Caco-2 (cell line): ENCODE measurements around the gene GID4. TPM values are rescaled to one million over a fixed set of nuclear protein-coding genes. Genes with fewer than 3 reads are reported as not detected.

Experiments used
- BruUV-seq: library from RNA; stranded (reverse); fragments of 400-500 nt; replicated peaks from 2 replicates; lab custom pipeline; 2021; lab: Mats Ljungman, UMichigan
- CTCF ChIA-PET: fragments of 300-600 bp; sonication (Branson Sonifier 250); formaldehyde crosslinking; loops from one replicate; lab custom pipeline; 2022; ENCODE audit warnings: antibody characterized with exemption; lab: Charles Lee
- POLR2A ChIA-PET: fragments of 300-600 bp; sonication (Branson Sonifier 250); formaldehyde crosslinking; loops from one replicate; lab custom pipeline; 2022; ENCODE audit warnings: antibody characterized with exemption; lab: Charles Lee
- DNase-seq, 2 experiments: peaks; one replicate each; pipeline versions ENCODE4 v3.0.0 to v3.0.0-alpha.2; 2020 to 2022
- H3K27me3 ChIP-seq: replicated peaks from 2 replicates; pipeline ENCODE4 v1.6.0; 2011; ENCODE audit warnings: low read length; ENCODE audit not compliant: control insufficient read depth, insufficient read depth
- H3K36me3 ChIP-seq: 2 replicates; pipeline ENCODE4 v1.5.1; 2011; ENCODE audit warnings: low read length; ENCODE audit not compliant: control insufficient read depth, insufficient read depth
- H3K4me1 ChIP-seq: fragments of 250-450 bp; sonication (Bioruptor Pico); 2 replicates; pipeline ENCODE4 v1.5.1; 2020; ENCODE audit warnings: mild to moderate bottlenecking
- H3K4me3 ChIP-seq: 2 replicates; pipeline ENCODE4 v1.5.1; 2011; ENCODE audit warnings: low read depth, mild to moderate bottlenecking, control low read depth, low read length
- H3K9me3 ChIP-seq: fragments of 250-450 bp; sonication (Bioruptor Pico); 2 replicates; pipeline ENCODE4 v1.5.1; 2020; ENCODE audit warnings: mild to moderate bottlenecking, moderate library complexity
- H3K27ac Mint-ChIP-seq: one replicate; pipeline ENCODE4 v1.8.0; 2022; ENCODE audit warnings: mixed read lengths; ENCODE audit not compliant: unreplicated experiment
- H3K27me3 Mint-ChIP-seq: one replicate; pipeline ENCODE4 v1.8.0; 2022; ENCODE audit warnings: mixed read lengths; ENCODE audit not compliant: insufficient read depth, unreplicated experiment
- H3K36me3 Mint-ChIP-seq: one replicate; pipeline ENCODE4 v1.8.0; 2022; ENCODE audit warnings: mild to moderate bottlenecking, mixed read lengths; ENCODE audit not compliant: insufficient read depth, unreplicated experiment
- H3K4me1 Mint-ChIP-seq: one replicate; pipeline ENCODE4 v1.8.0; 2022; ENCODE audit warnings: low read depth, mixed read lengths; ENCODE audit not compliant: unreplicated experiment
- H3K4me3 Mint-ChIP-seq: one replicate; pipeline ENCODE4 v1.8.0; 2022; ENCODE audit warnings: mild to moderate bottlenecking, moderate library complexity, mixed read lengths; ENCODE audit not compliant: unreplicated experiment
- H3K9me3 Mint-ChIP-seq: one replicate; pipeline ENCODE4 v1.8.0; 2022; ENCODE audit warnings: mixed read lengths; ENCODE audit not compliant: unreplicated experiment
- CTCF ChIP-seq, 2 experiments: fragments of 200-600 bp in 1 of 2; IDR thresholded peaks; 1 replicate in 1 of 2; 2 replicates in 1 of 2; pipeline versions ENCODE4 v1.5.1 to v1.8.0; 2011 to 2022; ENCODE audit warnings: antibody characterized with exemption in 1 of 2, control low read depth in 1 of 2, inconsistent platforms in 1 of 2, low read depth in 1 of 2, low read length in 1 of 2, mild to moderate bottlenecking in 1 of 2, moderate library complexity in 1 of 2; ENCODE audit not compliant: insufficient read depth in 1 of 2, severe bottlenecking in 1 of 2, unreplicated experiment in 1 of 2
- intact Hi-C: fragments of 100-400 bp; cut with micrococcal nuclease; formaldehyde crosslinking; loops from one replicate; pipeline ENCODE4 v1.10.0; 2022; ENCODE audit not compliant: unreplicated experiment
- total RNA-seq: library from RNA; stranded (reverse); gene quantifications from 2 replicates; pipeline ENCODE4 v1.2.3, GENCODE V29; 2022

GID4 gene
- total RNA-seq, 1 experiment from 2014 or later = 14.0 TPM

GRCh38 chr17:18100616-18101015 is 61.4 kb downstream of the GID4 start:
- intact Hi-C loops = no loop called here
- no peak for DNase-seq
- no peak for TF ChIP-seq CTCF (IDR thresholded peaks at IDR 0.05; ENCODE audit: insufficient read depth in 1 of 2, low read depth in 1 of 2, low read length in 1 of 2, severe bottlenecking in 1 of 2, unreplicated experiment in 1 of 2)
- Histone ChIP-seq H3K27me3 (no peaks in the 10 kb centered on the region), H3K4me1 (no peaks in the 10 kb centered on the region), H3K9me3 (no peaks in the 10 kb centered on the region), H3K36me3 (peaks cover 2% of the 10 kb centered on the region), H3K4me3 (no peak overlapping the region)
- H3K27me3 Mint-ChIP-seq = no peaks in the 10 kb centered on the region
- peaks cover 10% of the 10 kb centered on the region for H3K36me3 Mint-ChIP-seq
- no TSS peak for BruUV-seq
- H3K4me1 Mint-ChIP-seq = no peaks in the 10 kb centered on the region
- POLR2A ChIA-PET = no interaction called here
- H3K4me3 Mint-ChIP-seq = no peak overlapping the region
- H3K9me3 Mint-ChIP-seq = no peaks in the 10 kb centered on the region
- no peak overlapping the region for H3K27ac Mint-ChIP-seq
- CTCF ChIA-PET = no interaction called here

- Mint-ChIP-seq H3K9me3 (no peaks in the 10 kb centered on the region), H3K36me3 (peaks cover under 1% of the 10 kb centered on the region), H3K27ac (no peak overlapping the region), H3K4me1 (no peaks in the 10 kb centered on the region), H3K4me3 (no peak overlapping the region), H3K27me3 (no peaks in the 10 kb centered on the region)
- no TSS peak for BruUV-seq
- Histone ChIP-seq H3K4me1 (no peaks in the 10 kb centered on the region), H3K27me3 (no peaks in the 10 kb centered on the region), H3K4me3 (no peak overlapping the region), H3K9me3 (no peaks in the 10 kb centered on the region), H3K36me3 (peaks cover 2% of the 10 kb centered on the region)
- intact Hi-C loops = no loop called here
- no peak for TF ChIP-seq CTCF (IDR thresholded peaks at IDR 0.05; ENCODE audit: insufficient read depth in 1 of 2, low read depth in 1 of 2, low read length in 1 of 2, severe bottlenecking in 1 of 2, unreplicated experiment in 1 of 2)
- ChIA-PET POLR2A (interaction anchor here (0.7 kb wide), 1 partner anchor 228 kb away, joined by 3 read pairs; no protein-coding TSS in a partner anchor), CTCF (interaction anchor here (0.5 kb wide), 1 partner anchor 71 kb away, joined by 5 read pairs; no protein-coding TSS in a partner anchor)
- DNase-seq = no peak
Measured at GRCh38 chr17:18101828-18102227, 62.6 kb downstream of the GID4 start.

GRCh38 chr17:18102640-18103039 is 63.4 kb downstream of the GID4 start:
- H3K9me3 ChIP-seq = no peaks in the 10 kb centered on the region
- no peak overlapping the region for H3K27ac Mint-ChIP-seq
- no peak for TF ChIP-seq CTCF (IDR thresholded peaks at IDR 0.05; ENCODE audit: insufficient read depth in 1 of 2, low read depth in 1 of 2, low read length in 1 of 2, severe bottlenecking in 1 of 2, unreplicated experiment in 1 of 2)

More at GRCh38 chr17:18102640-18103039, 63.4 kb downstream of the GID4 start:
- Mint-ChIP-seq H3K4me1 (no peaks in the 10 kb centered on the region), H3K36me3 (peaks cover 8% of the 10 kb centered on the region), H3K27me3 (no peaks in the 10 kb centered on the region), H3K4me3 (no peak overlapping the region), H3K9me3 (no peaks in the 10 kb centered on the region)
- Histone ChIP-seq H3K36me3 (peaks cover 2% of the 10 kb centered on the region), H3K4me1 (no peaks in the 10 kb centered on the region), H3K4me3 (no peak overlapping the region), H3K27me3 (no peaks in the 10 kb centered on the region)
- DNase-seq = no peak
- no TSS peak for BruUV-seq
- intact Hi-C loops = no loop called here
- ChIA-PET POLR2A (interaction anchor here (0.7 kb wide), 1 partner anchor 229 kb away, joined by 3 read pairs; no protein-coding TSS in a partner anchor), CTCF (no interaction called here)
